Sigmoid colon (tissue), 7 donors: ENCODE measurements around the gene PEAR1. TPM values are rescaled to one million over a fixed set of nuclear protein-coding genes. Genes with fewer than 3 reads are reported as not detected.

Experiments used
- DNase-seq: peaks from one replicate; pipeline ENCODE4 v3.0.0-alpha.2; 2019
- H3K27ac ChIP-seq, 4 donors: fragments of 200-600 bp; sonication (generic); one replicate each; pipeline ENCODE4 v1.5.1; 2016 to 2019; ENCODE audit warnings: mild to moderate bottlenecking in 1 of 4
- H3K27me3 ChIP-seq, 3 donors: fragments of 200-600 bp; sonication (generic); one replicate each; pipeline ENCODE4 v1.5.1; 2019; ENCODE audit warnings: mild to moderate bottlenecking in 1 of 3
- H3K36me3 ChIP-seq, 4 donors: fragments of 200-600 bp; sonication (generic); one replicate each; pipeline ENCODE4 v1.5.1; 2016 to 2019
- H3K4me1 ChIP-seq, 4 donors: fragments of 200-600 bp; sonication (generic); one replicate each; pipeline ENCODE4 v1.5.1; 2017 to 2019
- H3K4me3 ChIP-seq, 4 donors: fragments of 200-600 bp; sonication (generic); one replicate each; pipeline ENCODE4 v1.5.1; 2017 to 2019; ENCODE audit warnings: mild to moderate bottlenecking in 2 of 4, moderate library complexity in 1 of 4
- H3K9me3 ChIP-seq, 4 donors: fragments of 200-600 bp in 3 of 4; sonication (generic) in 3 of 4; one replicate each; pipeline versions ENCODE4 v1.5.1 to v1.6.1; 2013 to 2019
- CTCF ChIP-seq, 4 experiments: fragments of 450-650 bp in 3 of 4; fragments of 200-600 bp in 1 of 4; IDR thresholded peaks; one replicate each; pipeline ENCODE4 v1.5.1; 2016 to 2019; ENCODE audit warnings: antibody characterized with exemption in 4 of 4, mild to moderate bottlenecking in 3 of 4, moderate library complexity in 2 of 4
- EP300 ChIP-seq, 4 donors: sonication (generic); formaldehyde crosslinking; IDR thresholded peaks; one replicate each; pipeline ENCODE4 v1.6.1; 2017; ENCODE audit warnings: antibody characterized with exemption in 4 of 4
- POLR2A ChIP-seq, 2 donors: fragments of 450-650 bp; IDR thresholded peaks; one replicate each; pipeline ENCODE4 v1.6.1; 2016; ENCODE audit warnings: antibody characterized with exemption in 2 of 2, mild to moderate bottlenecking in 2 of 2, moderate library complexity in 2 of 2
- POLR2AphosphoS5 ChIP-seq, 4 donors: sonication (generic); formaldehyde crosslinking; IDR thresholded peaks; one replicate each; pipeline ENCODE4 v1.6.1; 2017; ENCODE audit warnings: antibody characterized with exemption in 4 of 4
- WGBS, 2 donors: extraction: QIAGEN DNeasy Blood & Tissue Kit; methylation state at CpG; one replicate each; pipeline ENCODE4 v1.1.7; 2013; 5-methylcytosine and 5-hydroxymethylcytosine counted together
- intact Hi-C: fragments of 100-400 bp; cut with DNase I; formaldehyde crosslinking; loops from one replicate; pipeline ENCODE4 v1.15.1; 2023
- polyA plus RNA-seq, 3 donors: library from polyadenylated mRNA; stranded (reverse); fragments of 200-250 nt; gene quantifications; one replicate each; pipeline ENCODE4 v1.2.3, GENCODE V29; 2013
- total RNA-seq, 4 donors: library from RNA; depleted of rRNA; stranded (reverse); fragments of >200 nt; gene quantifications; one replicate each; pipeline ENCODE4 v1.1.0, GENCODE V29; 2016
- donor health status: healthy with polysubstance abuse.
- donor health status: Bipolar disorder and iron deficiency.
- donor health status: healthy.

The PEAR1 gene
- total and polyA plus RNA-seq, 7 donors: under 0.01 to 8.3 (median 3.8) TPM

GRCh38 chr1:156865258-156865657, 28.3 kb upstream of the PEAR1 start:
- DNase-seq: no peak
- no peaks in the 10 kb centered on the region for H3K36me3 ChIP-seq
- no peak overlapping the region for H3K27ac ChIP-seq
- intact Hi-C loops: loop anchor here (10.0 kb wide), 1 partner anchor 140 kb away; the partner anchor contains the start of genes ISG20L2 and METTL25B
- TF ChIP-seq CTCF (IDR thresholded peaks at IDR 0.05) (no peak), EP300 (IDR thresholded peaks at IDR 0.05) (no peak), POLR2AphosphoS5 (IDR thresholded peaks at IDR 0.05) (no peak), POLR2A (IDR thresholded peaks at IDR 0.05) (no peak)
- no peaks in the 10 kb centered on the region for H3K9me3 ChIP-seq
- H3K27me3 ChIP-seq: peaks cover 18 to 66% (median 46%) of the 10 kb centered on the region in 3 donors
- H3K4me3 ChIP-seq: no peak overlapping the region
- 56 to 82% methylated on average over 9 of the region's 9 CpGs for WGBS, 2 donors
- peaks cover 0 to 10% (median 10%) of the 10 kb centered on the region in 4 donors for H3K4me1 ChIP-seq

- DNase-seq: no peak
- 57 to 79% methylated on average over 4 of the region's 4 CpGs for WGBS, 2 donors
- no peaks in the 10 kb centered on the region for H3K9me3 ChIP-seq
- H3K36me3 ChIP-seq: no peaks in the 10 kb centered on the region
- H3K27ac ChIP-seq: no peak overlapping the region
- peaks cover 12 to 60% (median 40%) of the 10 kb centered on the region in 3 donors for H3K27me3 ChIP-seq
- H3K4me3 ChIP-seq: no peak overlapping the region
- intact Hi-C loops: loop anchor here (10.0 kb wide), 1 partner anchor 141 kb away; the partner anchor contains the start of genes ISG20L2 and METTL25B
- H3K4me1 ChIP-seq: peaks cover 0 to 4% (median 4%) of the 10 kb centered on the region in 4 donors
- TF ChIP-seq CTCF (IDR thresholded peaks at IDR 0.05): no peak
- no peak for TF ChIP-seq POLR2A (IDR thresholded peaks at IDR 0.05)
These were observed 27.7 kb upstream of the PEAR1 start for GRCh38 chr1:156865865-156866248.

- Histone ChIP-seq H3K9me3 (no peaks in the 10 kb centered on the region), H3K4me3 (no peak overlapping the region), H3K27ac (no peak overlapping the region), H3K27me3 (peaks cover 7 to 55% (median 35%) of the 10 kb centered on the region in 3 donors), H3K4me1 (no peaks in the 10 kb centered on the region), H3K36me3 (no peaks in the 10 kb centered on the region)
- intact Hi-C loops: loop anchor here (10.0 kb wide), 1 partner anchor 142 kb away; the partner anchor contains the start of genes ISG20L2 and METTL25B
- no peak for TF ChIP-seq POLR2AphosphoS5 (IDR thresholded peaks at IDR 0.05)
- TF ChIP-seq POLR2A (IDR thresholded peaks at IDR 0.05): no peak
- TF ChIP-seq CTCF (IDR thresholded peaks at IDR 0.05): no peak
- no peak for TF ChIP-seq EP300 (IDR thresholded peaks at IDR 0.05)
- DNase-seq: no peak
- 45% methylated on average over 12 of the region's 12 CpGs for WGBS, 2 donors
These were observed 27.1 kb upstream of the PEAR1 start for GRCh38 chr1:156866249-156866909.

GRCh38 chr1:156868341-156868740, 25.2 kb upstream of the PEAR1 start:
- no peaks in the 10 kb centered on the region for H3K36me3 ChIP-seq
- no peaks in the 10 kb centered on the region for H3K4me1 ChIP-seq
- H3K9me3 ChIP-seq: no peaks in the 10 kb centered on the region
- peaks cover 0 to 35% (median 16%) of the 10 kb centered on the region in 3 donors for H3K27me3 ChIP-seq
- no peak overlapping the region for H3K4me3 ChIP-seq
- H3K27ac ChIP-seq: no peak overlapping the region
- TF ChIP-seq EP300 (IDR thresholded peaks at IDR 0.05) (no peak), POLR2AphosphoS5 (IDR thresholded peaks at IDR 0.05) (no peak), CTCF (IDR thresholded peaks at IDR 0.05) (no peak), POLR2A (IDR thresholded peaks at IDR 0.05) (no peak)
- intact Hi-C loops: loop anchor here (10.0 kb wide), 1 partner anchor 144 kb away; the partner anchor contains the start of genes ISG20L2 and METTL25B
- WGBS, 2 donors: 40 to 75% methylated on average over 13 of the region's 13 CpGs
- DNase-seq: no peak
